DND-41 (cell line): Measurements from ENCODE around the gene HIGD1A.

Source experiments
- EZH2 ChIP-seq: IDR thresholded peaks from 3 replicates; pipeline ENCODE4 v1.6.1; 2012; ENCODE audit warnings: borderline replicate concordance, low read depth, mild to moderate bottlenecking, moderate library complexity, low read length, inconsistent platforms; ENCODE audit not compliant: severe bottlenecking
- TF ChIP-seq, protein P1 (sequence below): IDR thresholded peaks from 2 replicates; pipeline ENCODE4 v1.5.1; 2012; ENCODE audit warnings: borderline replicate concordance, low read length, moderate library complexity, mild to moderate bottlenecking; ENCODE audit not compliant: poor library complexity, severe bottlenecking; ENCODE audit errors: extremely low read depth

DNA sequence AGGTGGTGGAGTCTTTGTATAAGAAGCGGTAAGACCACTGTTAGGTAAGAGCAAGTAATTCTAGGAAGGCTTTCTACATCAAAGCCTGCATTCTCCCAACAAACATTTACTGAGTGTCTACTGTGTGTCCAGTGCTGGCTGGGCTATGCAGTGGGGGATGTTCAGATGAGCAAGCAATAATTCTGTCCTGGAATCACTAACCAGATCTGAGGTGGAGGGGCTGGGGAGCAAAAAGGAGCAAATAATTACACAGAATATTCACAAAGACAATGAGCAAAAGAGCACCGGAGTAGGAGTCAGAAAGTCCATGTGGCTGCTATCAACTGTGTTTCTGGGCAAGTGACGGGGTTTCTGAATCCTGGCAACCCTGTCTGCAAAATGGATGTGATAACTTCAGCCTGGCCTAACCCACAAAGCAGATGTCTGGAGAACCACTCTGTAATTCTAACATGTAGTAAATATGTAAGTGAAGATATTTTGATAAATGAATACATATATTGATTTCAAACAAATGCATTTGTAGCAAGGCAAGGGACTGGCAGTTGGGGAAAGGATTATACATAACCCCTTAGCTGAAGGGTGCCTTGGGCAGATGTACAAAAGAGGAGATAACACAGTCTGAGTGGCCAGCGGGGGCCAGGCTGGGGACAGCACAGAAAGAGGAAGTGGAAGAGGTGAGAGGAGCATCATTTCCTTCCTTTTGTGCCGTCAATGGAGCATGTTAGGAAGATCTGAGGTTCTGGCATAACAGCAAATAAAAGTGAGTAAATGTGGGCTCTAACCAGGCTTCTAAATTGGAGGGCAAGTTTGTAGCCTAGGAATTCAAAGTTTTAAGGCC lies 42.6 kb upstream of the HIGD1A start:
- no peak for TF ChIP-seq EZH2
- TF ChIP-seq, protein P1, sequence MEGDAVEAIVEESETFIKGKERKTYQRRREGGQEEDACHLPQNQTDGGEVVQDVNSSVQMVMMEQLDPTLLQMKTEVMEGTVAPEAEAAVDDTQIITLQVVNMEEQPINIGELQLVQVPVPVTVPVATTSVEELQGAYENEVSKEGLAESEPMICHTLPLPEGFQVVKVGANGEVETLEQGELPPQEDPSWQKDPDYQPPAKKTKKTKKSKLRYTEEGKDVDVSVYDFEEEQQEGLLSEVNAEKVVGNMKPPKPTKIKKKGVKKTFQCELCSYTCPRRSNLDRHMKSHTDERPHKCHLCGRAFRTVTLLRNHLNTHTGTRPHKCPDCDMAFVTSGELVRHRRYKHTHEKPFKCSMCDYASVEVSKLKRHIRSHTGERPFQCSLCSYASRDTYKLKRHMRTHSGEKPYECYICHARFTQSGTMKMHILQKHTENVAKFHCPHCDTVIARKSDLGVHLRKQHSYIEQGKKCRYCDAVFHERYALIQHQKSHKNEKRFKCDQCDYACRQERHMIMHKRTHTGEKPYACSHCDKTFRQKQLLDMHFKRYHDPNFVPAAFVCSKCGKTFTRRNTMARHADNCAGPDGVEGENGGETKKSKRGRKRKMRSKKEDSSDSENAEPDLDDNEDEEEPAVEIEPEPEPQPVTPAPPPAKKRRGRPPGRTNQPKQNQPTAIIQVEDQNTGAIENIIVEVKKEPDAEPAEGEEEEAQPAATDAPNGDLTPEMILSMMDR: no peak
